CD14-positive monocyte (primary cell): ENCODE data around the gene TAS1R1. TPM values are rescaled to one million over a fixed set of nuclear protein-coding genes. Genes with fewer than 3 reads are reported as not detected.
A peak's percentile ranks its signal among the peaks of the same experiment; 100 is the strongest.

Source experiments
- DNase-seq, 3 donors: peaks; one replicate each; pipeline ENCODE4 v3.0.0-alpha.2; 2011 to 2022
- H2AFZ ChIP-seq: 2 replicates; pipeline ENCODE4 v1.6.0; 2012; ENCODE audit warnings: mild to moderate bottlenecking, low read depth, low read length, inconsistent platforms; ENCODE audit not compliant: insufficient read depth, poor library complexity, severe bottlenecking
- H3K27ac ChIP-seq, 2 donors: 1 replicate in 1 of 2; 2 replicates in 1 of 2; pipeline ENCODE4 v1.5.1; 2012 to 2013; ENCODE audit warnings: low read length in 2 of 2, control low read depth in 1 of 2, inconsistent platforms in 1 of 2, low read depth in 1 of 2, mild to moderate bottlenecking in 1 of 2
- H3K27me3 ChIP-seq, 2 donors: one replicate each; pipeline versions ENCODE4 v1.6.0 to v1.6.1; 2011 to 2013; ENCODE audit warnings: low read length in 2 of 2; ENCODE audit not compliant: control insufficient read depth in 2 of 2, insufficient read depth in 2 of 2
- H3K36me3 ChIP-seq, 2 donors: replicated peaks in 1 of 2; 1 replicate in 1 of 2; 2 replicates in 1 of 2; pipeline versions ENCODE4 v1.5.1 to v1.6.1; 2012 to 2013; ENCODE audit warnings: low read length in 2 of 2, control low read depth in 1 of 2, inconsistent platforms in 1 of 2, mild to moderate bottlenecking in 1 of 2; ENCODE audit not compliant: insufficient read depth in 2 of 2, control insufficient read depth in 1 of 2
- H3K4me1 ChIP-seq, 2 donors: 1 replicate in 1 of 2; 2 replicates in 1 of 2; pipeline versions ENCODE4 v1.5.1 to v1.6.1; 2012 to 2013; ENCODE audit warnings: low read length in 2 of 2, control low read depth in 1 of 2, inconsistent platforms in 1 of 2, mild to moderate bottlenecking in 1 of 2, moderate library complexity in 1 of 2; ENCODE audit not compliant: insufficient read depth in 2 of 2, control insufficient read depth in 1 of 2
- H3K4me2 ChIP-seq: replicated peaks from 2 replicates; pipeline ENCODE3; 2012; ENCODE audit warnings: low read length, moderate library complexity, mild to moderate bottlenecking; ENCODE audit not compliant: poor library complexity, severe bottlenecking; ENCODE audit errors: extremely low read depth
- H3K4me3 ChIP-seq, 3 experiments: fragments of 200-600 bp in 1 of 3; sonication (generic) in 1 of 3; replicated peaks in 1 of 3; 1 replicate in 2 of 3; 2 replicates in 1 of 3; pipeline ENCODE4 v1.5.1; 2011 to 2013; ENCODE audit warnings: low read length in 3 of 3, mild to moderate bottlenecking in 3 of 3, control low read depth in 2 of 3, low read depth in 2 of 3, inconsistent platforms in 1 of 3, moderate library complexity in 1 of 3
- H3K79me2 ChIP-seq: 2 replicates; pipeline ENCODE4 v1.6.0; 2012; ENCODE audit warnings: mild to moderate bottlenecking, control low read depth, inconsistent platforms, low read length, moderate library complexity; ENCODE audit not compliant: insufficient read depth
- H3K9ac ChIP-seq: 2 replicates; pipeline ENCODE4 v1.6.0; 2017; ENCODE audit warnings: low read length, mild to moderate bottlenecking; ENCODE audit not compliant: insufficient read depth, poor library complexity, severe bottlenecking
- H3K9me3 ChIP-seq, 2 donors: replicated peaks in 1 of 2; 1 replicate in 1 of 2; 2 replicates in 1 of 2; pipeline versions ENCODE4 v1.5.1 to v1.6.1; 2012 to 2013; ENCODE audit warnings: low read length in 2 of 2, control low read depth in 1 of 2; ENCODE audit not compliant: control insufficient read depth in 1 of 2, insufficient read depth in 1 of 2
- H4K20me1 ChIP-seq: 2 replicates; pipeline ENCODE4 v1.6.0; 2012; ENCODE audit warnings: mild to moderate bottlenecking, low read length, control low read depth, moderate library complexity; ENCODE audit not compliant: insufficient read depth
- H3K27ac Mint-ChIP-seq, 7 donors: one replicate each; pipeline ENCODE4 v1.8.0; 2020; ENCODE audit warnings: mild to moderate bottlenecking in 7 of 7, mixed read lengths in 7 of 7, moderate library complexity in 6 of 7, inconsistent platforms in 2 of 7
- H3K27me3 Mint-ChIP-seq, 3 donors: one replicate each; pipeline ENCODE4 v1.8.0; 2021 to 2022; ENCODE audit warnings: low read depth in 3 of 3, mild to moderate bottlenecking in 3 of 3, mixed read lengths in 3 of 3, moderate library complexity in 3 of 3, inconsistent platforms in 1 of 3
- H3K36me3 Mint-ChIP-seq, 2 donors: one replicate each; pipeline ENCODE4 v1.8.0; 2020; ENCODE audit warnings: mixed read lengths in 2 of 2, inconsistent platforms in 1 of 2, mild to moderate bottlenecking in 1 of 2
- H3K4me1 Mint-ChIP-seq: one replicate; pipeline ENCODE4 v1.8.0; 2020; ENCODE audit warnings: mild to moderate bottlenecking, mixed read lengths
- H3K4me3 Mint-ChIP-seq, 2 donors: one replicate each; pipeline ENCODE4 v1.8.0; 2020; ENCODE audit warnings: mild to moderate bottlenecking in 2 of 2, mixed read lengths in 2 of 2, moderate library complexity in 1 of 2
- H3K9me3 Mint-ChIP-seq, 7 donors: one replicate each; pipeline ENCODE4 v1.8.0; 2020 to 2022; ENCODE audit warnings: mixed read lengths in 7 of 7, mild to moderate bottlenecking in 6 of 7, moderate library complexity in 6 of 7, inconsistent platforms in 2 of 7
- CTCF ChIP-seq: fragments of 200-600 bp; IDR thresholded peaks from one replicate; pipeline ENCODE4 v1.8.0; 2022; ENCODE audit warnings: antibody characterized with exemption, mild to moderate bottlenecking
- WGBS: methylation state at CpG from one replicate; pipeline ENCODE4 v1.1.5; 2013; ENCODE audit warnings: missing lambda C conversion rate; ENCODE audit not compliant: insufficient coverage; 5-methylcytosine and 5-hydroxymethylcytosine counted together
- intact Hi-C, 2 donors: fragments of 100-400 bp; cut with micrococcal nuclease; formaldehyde crosslinking; loops; one replicate each; pipeline versions ENCODE4 v1.15.0 to v1.15.1; 2023
- polyA plus RNA-seq, 3 donors: library from polyadenylated mRNA; depleted of rRNA in 1 of 3; unstranded in 2 of 3; stranded (reverse) in 1 of 3; fragments of 300-500 nt in 2 of 3; fragments of >200 nt in 1 of 3; fragmentation: Illumina TruSeq in 2 of 3; gene quantifications; 1 replicate in 2 of 3; 2 replicates in 1 of 3; pipeline ENCODE4 v1.2.3, GENCODE V29; 2012 to 2021

Gene TAS1R1
- polyA plus RNA-seq, 3 donors, result not detected

DNA sequence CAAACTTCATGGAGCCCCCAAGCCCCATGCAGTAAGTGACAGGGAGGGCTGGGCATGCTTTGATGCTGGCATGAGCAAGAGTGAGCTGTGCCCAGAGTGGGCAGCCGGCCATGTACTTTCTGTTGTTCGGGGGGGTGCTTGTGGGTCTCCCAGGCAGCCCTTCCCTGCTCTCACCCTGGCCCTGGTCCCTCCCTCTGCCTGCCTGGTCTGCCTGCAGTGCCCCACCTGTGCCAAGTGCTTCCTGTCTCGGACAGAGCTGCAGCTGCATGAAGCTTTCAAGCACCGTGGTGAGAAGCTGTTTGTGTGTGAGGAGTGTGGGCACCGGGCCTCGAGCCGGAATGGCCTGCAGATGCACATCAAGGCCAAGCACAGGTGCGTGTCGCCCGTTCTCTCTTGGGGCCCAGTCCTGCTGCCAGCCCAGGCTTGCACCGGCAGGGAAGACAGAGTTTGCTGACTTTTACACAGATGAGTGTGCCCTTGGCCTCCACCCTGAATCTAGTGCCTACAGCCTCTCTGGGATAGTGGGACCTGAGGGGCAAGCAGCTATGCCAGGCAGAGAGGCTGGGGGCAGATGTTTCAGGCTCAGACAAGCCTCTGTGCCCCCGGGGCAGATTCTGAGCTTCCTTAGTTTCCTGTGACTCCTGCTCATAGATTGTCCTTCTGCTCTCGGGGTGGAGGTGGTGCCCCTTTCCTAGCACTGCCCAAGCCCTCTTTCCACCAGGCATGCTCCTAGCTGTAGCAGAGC lies 32.3 kb downstream of the TAS1R1 start:
- no peak overlapping the region for H3K9ac ChIP-seq
- Mint-ChIP-seq H3K27ac (peak overlapping the region in 2 of 7 donors; percentile 46 to 50), H3K4me3 (no peak overlapping the region), H3K27me3 (no peaks in the 10 kb centered on the region), H3K4me1 (peaks cover 34% of the 10 kb centered on the region), H3K36me3 (peaks cover 45 to 57% of the 10 kb centered on the region in 2 donors), H3K9me3 (no peaks in the 10 kb centered on the region)
- WGBS, result 53% methylated on average over 13 of the region's 13 CpGs
- H3K4me2 ChIP-seq, result no peak overlapping the region
- H3K27me3 ChIP-seq, result no peaks in the 10 kb centered on the region
- no peaks in the 10 kb centered on the region for H3K9me3 ChIP-seq
- peak in 1 of 3 donors; percentile 8 for DNase-seq
- peaks cover 27 to 32% of the 10 kb centered on the region in 2 donors for H3K4me1 ChIP-seq
- intact Hi-C loops, result no loop called here
- no peak overlapping the region for H2AFZ ChIP-seq
- no peak overlapping the region for H3K4me3 ChIP-seq
- peaks cover 54 to 70% of the 10 kb centered on the region in 2 donors for H3K36me3 ChIP-seq
- TF ChIP-seq CTCF, result no peak
- peaks cover 27% of the 10 kb centered on the region for H3K79me2 ChIP-seq
- H3K27ac ChIP-seq, result no peak overlapping the region
- H4K20me1 ChIP-seq, result peaks cover 98% of the 10 kb centered on the region

GRCh38 chr1:6588128-6588892 lies 33.2 kb downstream of the TAS1R1 start:
- H3K79me2 ChIP-seq, result peaks cover 21% of the 10 kb centered on the region
- no peaks in the 10 kb centered on the region for H3K27me3 Mint-ChIP-seq
- no peak overlapping the region for H3K9ac ChIP-seq
- intact Hi-C loops, result no loop called here
- H2AFZ ChIP-seq, result no peak overlapping the region
- H3K27ac ChIP-seq, result no peak overlapping the region
- peaks cover 50 to 66% of the 10 kb centered on the region in 2 donors for H3K36me3 Mint-ChIP-seq
- H3K4me1 ChIP-seq, result peaks cover 21 to 27% of the 10 kb centered on the region in 2 donors
- H3K27me3 ChIP-seq, result no peaks in the 10 kb centered on the region
- H3K27ac Mint-ChIP-seq, result peak overlapping the region in 2 of 7 donors; percentile 35 to 54
- H3K4me3 Mint-ChIP-seq, result no peak overlapping the region
- no peaks in the 10 kb centered on the region for H3K9me3 ChIP-seq
- peaks cover 29% of the 10 kb centered on the region for H3K4me1 Mint-ChIP-seq
- no peak overlapping the region for H3K4me3 ChIP-seq
- H3K9me3 Mint-ChIP-seq, result no peaks in the 10 kb centered on the region
- H3K36me3 ChIP-seq, result peaks cover 63 to 78% of the 10 kb centered on the region in 2 donors
- 81% methylated on average over 22 of the region's 25 CpGs for WGBS
- DNase-seq, result no peak
- no peak for TF ChIP-seq CTCF
- peaks cover 100% of the 10 kb centered on the region for H4K20me1 ChIP-seq
- no peak overlapping the region for H3K4me2 ChIP-seq
